Sciatic nerve (tissue), 2 donors: ENCODE data around the gene AKR1B1. TPM values are rescaled to one million over a fixed set of nuclear protein-coding genes. Genes with fewer than 3 reads are reported as not detected.
A peak's percentile ranks its signal among the peaks of the same experiment; 100 is the strongest.

ENCODE experiments used
- ATAC-seq: fragments of 200-7000 bp; cut with Tn5 transposase; one replicate; pipeline ENCODE4 v1.9.1; 2020; ENCODE audit warnings: mild to moderate bottlenecking, moderate library complexity
- DNase-seq: peaks from one replicate; pipeline ENCODE4 v3.0.0-alpha.2; 2020; ENCODE audit warnings: low spot score
- intact Hi-C: fragments of 100-400 bp; cut with DNase I; formaldehyde crosslinking; loops from one replicate; pipeline ENCODE4 v1.14.2; 2022
- total RNA-seq: library from RNA; stranded (reverse); fragmentation: NEBNext Ultra II Directional; extraction: Animal tissue kit (Norgen Biotek cat#: 25700); gene quantifications from one replicate; pipeline ENCODE4 v1.2.1, GENCODE V29; 2021
- donor health status: DM: no; HTN: no; CAD: no.
- donor health status: DM: no; HTN: no; CAD: no.

Gene AKR1B1
- total RNA-seq, 1 donor from 2014 or later: 273 TPM

DNA sequence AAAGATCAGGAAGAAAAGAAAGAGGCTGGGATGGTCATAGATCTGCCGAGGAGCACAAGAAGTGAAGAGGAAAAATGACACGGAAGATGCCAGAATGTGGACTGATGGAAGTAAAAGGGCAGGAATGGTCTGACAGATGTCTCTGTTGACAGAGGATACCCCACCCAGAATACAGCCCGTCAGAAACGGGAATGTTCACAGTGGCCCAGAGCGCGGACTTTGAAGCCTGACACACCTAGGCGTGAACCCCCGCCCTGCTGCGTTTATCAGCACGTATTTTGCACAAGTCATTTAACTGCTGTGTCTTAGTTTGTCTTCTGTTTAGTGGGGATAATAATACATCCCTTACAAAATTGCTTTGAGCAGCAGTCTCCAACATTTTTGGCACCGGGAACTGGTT, 27.1 kb downstream of the AKR1B1 start:
- ATAC-seq (no peak), DNase-seq (no peak)
- intact Hi-C loops: loop anchor here (10.0 kb wide), 1 partner anchor 183 kb away; no protein-coding TSS in a partner anchor

DNA sequence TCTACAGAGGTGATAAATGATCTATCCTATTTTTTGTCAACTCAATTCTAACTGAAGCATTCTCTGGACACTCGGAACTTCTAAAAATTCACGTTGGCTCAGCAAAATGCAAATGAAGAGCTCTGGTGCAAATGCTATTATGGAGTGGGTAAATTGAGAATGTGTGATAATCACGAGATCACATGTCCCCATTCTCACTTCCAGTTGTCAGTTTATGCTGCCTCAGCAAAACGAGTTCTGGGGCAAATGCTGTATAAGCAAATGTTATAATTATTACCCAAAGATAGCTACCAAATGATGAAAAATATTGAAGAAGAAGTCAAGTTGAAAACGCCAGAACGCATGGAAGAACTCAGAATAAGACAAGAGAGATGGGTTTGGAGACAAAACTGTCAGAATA, 29.4 kb downstream of the AKR1B1 start:
- DNase-seq: no peak
- intact Hi-C loops: loop anchor here (5.0 kb wide), 1 partner anchor 898 kb away; no protein-coding TSS in a partner anchor
- no peak for ATAC-seq

DNA sequence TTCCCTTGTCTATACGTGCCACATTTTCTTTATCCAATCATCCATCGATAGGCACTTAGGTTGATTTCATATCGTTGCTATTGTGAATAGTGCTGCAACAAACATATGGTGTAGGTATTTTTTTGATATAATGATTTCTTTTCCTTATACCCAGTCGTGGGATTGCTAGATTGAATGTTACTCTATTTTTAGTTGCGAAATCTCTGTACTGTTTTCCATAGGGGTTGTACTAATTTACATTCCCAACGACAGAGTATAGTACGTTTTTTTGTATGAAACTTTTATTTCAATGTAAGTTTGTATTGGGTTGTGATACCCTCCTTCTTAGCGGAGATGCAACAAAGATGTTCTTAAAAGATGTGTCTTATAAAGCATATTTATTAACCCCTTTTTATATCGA, 30.0 kb downstream of the AKR1B1 start:
- intact Hi-C loops: loop anchor here (5.0 kb wide), 1 partner anchor 898 kb away; no protein-coding TSS in a partner anchor
- ATAC-seq (no peak), DNase-seq (no peak)

DNA sequence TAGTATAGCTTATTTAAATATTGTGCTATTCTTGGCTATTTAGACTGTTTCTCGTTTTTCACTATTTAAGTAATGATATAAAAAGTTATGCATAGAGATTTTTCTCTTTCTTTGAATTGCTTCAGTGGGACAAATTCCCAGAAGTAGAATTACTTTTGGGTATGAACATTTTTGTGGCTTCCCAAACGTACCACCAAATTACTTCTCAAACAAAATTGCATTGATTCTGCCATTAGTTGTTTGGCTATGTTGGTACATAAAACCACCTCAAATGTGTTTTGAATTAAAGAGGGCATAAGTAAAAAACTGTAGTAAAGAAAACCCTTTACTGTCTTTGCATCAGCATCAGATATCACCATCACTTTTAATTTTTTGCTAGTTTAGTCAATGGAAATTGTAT, 31.0 kb downstream of the AKR1B1 start:
- intact Hi-C loops: loop anchor here (5.0 kb wide), 1 partner anchor 899 kb away; no protein-coding TSS in a partner anchor
- ATAC-seq (no peak), DNase-seq (no peak)

DNA sequence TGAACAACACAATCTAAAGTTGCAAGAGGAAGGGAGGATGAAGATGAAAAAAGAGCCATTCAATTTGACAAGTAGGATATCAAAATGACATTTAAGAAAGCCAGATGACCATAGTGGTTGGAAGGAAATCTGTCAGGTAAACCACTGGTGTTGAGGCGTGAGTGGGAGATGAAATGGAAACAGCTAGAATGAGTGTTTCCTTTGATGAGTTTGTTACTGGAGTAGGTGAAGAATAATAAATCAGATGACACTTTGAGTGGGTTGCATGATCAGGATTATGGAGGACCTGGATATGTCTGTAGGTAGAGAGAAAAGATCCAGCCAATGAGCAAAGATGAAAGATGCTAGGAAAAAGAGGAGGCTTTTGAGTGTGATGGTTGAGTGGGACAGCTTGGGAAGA, 33.1 kb downstream of the AKR1B1 start:
- no peak for ATAC-seq
- intact Hi-C loops: loop anchor here (5.0 kb wide), 1 partner anchor 902 kb away; no protein-coding TSS in a partner anchor
- DNase-seq: no peak

DNA sequence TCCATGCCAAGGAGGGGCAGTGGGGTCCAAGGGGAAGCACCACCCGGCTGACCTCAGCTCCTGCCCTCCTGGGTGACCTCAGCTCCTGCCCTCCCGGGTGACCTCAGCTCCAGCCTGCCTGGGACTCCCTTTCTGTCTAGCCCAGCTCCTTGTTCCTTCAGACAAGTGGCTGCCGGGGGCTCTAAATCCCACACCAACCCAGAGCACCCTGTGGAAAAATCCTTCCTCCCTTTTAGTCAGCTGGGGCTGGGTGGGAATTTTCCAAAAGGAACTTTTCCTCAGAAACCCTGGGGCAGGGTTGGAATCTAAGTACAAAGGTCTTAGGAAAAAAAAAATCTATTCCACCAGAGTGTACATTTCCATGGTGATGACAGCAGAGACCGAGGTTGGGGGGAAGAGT, 36.3 kb downstream of the AKR1B1 start:
- intact Hi-C loops: loop anchor here (5.0 kb wide), 1 partner anchor 280 kb away; no protein-coding TSS in a partner anchor
- ATAC-seq (no peak), DNase-seq (no peak)

DNA sequence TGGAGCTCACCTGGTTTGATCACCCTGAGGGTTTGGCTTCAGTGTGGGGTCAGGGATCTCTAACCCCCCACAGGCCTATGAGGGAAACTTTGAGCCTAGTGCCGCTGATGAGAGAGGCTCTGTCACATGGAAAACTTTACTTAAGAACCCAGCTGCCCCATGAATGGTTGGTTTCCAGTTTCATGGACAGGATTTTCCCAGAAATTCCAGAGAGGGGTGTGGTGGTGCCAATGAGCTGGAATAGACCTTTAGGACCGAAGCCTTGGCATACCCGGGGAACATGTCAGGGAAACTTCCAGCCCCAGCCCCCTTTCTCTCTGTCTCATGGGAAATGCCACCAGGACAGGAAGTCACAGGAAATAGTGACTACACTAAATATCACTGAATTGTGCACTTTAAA, 36.9 kb downstream of the AKR1B1 start:
- ATAC-seq (no peak), DNase-seq (no peak)
- intact Hi-C loops: loop anchor here (5.0 kb wide), 1 partner anchor 280 kb away; no protein-coding TSS in a partner anchor

DNA sequence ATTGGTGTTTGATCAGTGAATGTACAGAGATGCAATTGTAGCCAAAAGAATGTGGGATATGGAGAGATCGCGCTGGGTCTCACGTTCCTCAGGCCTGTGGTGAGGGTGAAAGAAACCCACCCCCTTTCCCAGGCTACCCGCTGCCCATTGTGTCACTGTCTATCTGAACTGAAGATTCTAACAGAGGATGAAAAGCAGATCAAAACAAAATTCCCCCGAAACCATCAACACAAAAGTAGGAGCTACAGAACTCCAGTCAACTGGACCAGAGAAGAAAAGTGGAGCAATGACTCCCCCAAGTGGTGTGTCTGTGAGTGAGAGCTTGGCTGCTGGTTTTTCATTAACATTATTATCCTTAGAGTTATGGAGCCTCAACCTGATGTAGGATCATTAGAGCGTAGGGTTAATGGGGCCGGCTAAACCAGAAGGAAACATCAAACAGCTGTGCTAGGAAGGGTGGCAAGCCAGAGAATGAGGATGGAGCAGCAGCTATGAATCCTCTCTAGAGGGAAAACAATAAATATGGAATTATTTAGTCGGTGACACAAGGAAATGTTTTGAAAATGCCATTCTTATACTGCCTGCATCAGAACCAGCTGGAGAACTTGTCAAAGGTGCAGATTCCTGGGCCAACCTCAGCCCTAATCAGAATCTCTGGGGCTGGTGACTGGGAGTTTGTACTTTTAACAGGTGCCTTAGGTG, 38.3 kb downstream of the AKR1B1 start:
- ATAC-seq (peak; percentile 76), DNase-seq (no peak)
- intact Hi-C loops: loop anchor here (5.0 kb wide), 1 partner anchor 278 kb away; no protein-coding TSS in a partner anchor

DNA sequence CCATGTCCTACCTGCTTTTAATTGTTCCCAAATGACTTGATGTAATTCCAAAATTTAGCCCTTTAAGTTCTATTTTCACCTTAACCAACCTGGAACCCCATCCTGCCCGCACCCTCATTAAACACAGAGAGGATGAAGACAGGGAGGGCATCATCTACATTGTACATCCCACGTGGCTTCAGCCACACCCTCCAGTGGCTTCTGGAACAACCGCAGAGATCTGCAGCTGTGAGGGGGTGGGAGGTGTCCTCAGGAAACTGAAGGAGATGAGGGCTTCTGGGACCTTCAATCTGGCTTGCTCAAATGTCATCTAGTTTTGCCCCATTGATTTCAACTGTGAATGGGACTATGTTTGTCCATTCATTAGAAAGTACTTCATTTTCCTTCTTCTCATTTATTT, 39.0 kb downstream of the AKR1B1 start:
- DNase-seq (no peak), ATAC-seq (peak; percentile 21)
- intact Hi-C loops: loop anchor here (5.0 kb wide), 1 partner anchor 278 kb away; no protein-coding TSS in a partner anchor

DNA sequence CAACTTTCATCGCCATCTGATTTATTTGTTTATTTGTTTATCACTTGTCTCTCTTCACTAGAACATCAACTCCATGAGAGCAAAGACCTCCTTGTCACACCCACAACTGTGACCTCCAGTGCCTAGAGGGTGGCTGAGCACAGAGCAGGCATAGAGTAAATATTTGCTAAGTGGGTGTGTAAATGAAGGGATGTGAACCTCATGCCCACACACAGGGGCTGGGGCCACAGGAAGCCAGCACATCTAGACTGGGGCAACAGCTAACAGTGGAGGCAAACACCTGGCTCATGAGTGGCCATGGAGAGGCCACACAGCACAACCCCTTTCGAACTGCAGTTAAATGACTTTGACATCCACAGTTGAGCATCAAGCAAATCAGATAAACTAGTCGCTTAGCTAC, 39.8 kb downstream of the AKR1B1 start:
- intact Hi-C loops: no loop called here
- ATAC-seq: no peak
- DNase-seq: no peak

DNA sequence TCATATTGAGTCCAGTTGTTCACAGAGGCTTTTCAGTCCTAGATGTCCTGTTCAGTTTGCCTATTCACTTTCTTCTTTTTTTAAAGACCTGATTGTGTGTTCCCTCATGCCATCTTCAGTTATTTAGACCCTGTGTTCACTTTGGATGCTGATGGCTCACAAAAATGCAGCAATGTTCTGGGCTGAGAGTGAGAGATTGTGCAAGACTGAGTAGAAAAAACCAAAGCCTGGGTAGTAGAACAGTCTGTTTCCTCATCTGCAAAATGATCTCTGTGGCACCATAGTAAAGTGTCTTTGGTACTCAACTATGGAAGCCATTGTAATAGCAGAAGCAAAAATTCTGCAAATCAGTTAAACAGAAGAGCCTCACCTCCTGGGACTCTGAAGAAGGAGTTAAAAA, 43.2 kb downstream of the AKR1B1 start:
- DNase-seq: no peak
- ATAC-seq: no peak
- intact Hi-C loops: no loop called here

DNA sequence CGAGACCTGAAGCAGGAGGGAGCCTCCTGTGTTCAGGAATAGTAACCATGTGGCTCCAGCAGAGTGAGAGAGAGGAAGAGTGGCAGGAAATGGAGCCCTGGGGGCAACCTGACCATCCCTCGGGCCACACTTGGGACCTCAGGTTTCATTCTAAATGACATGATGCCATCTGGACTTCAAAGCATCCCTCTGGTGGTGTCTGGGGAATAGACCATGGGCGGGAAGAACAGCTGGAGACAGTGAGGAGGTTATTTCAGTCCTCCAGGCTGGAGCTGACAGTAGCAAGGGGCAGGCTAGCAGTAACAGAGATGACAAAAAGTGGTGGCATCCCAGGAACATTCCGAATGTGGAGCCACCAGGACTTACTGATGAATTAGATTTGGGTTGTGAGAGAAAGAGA, 44.8 kb downstream of the AKR1B1 start:
- intact Hi-C loops: no loop called here
- no peak for DNase-seq
- no peak for ATAC-seq

DNA sequence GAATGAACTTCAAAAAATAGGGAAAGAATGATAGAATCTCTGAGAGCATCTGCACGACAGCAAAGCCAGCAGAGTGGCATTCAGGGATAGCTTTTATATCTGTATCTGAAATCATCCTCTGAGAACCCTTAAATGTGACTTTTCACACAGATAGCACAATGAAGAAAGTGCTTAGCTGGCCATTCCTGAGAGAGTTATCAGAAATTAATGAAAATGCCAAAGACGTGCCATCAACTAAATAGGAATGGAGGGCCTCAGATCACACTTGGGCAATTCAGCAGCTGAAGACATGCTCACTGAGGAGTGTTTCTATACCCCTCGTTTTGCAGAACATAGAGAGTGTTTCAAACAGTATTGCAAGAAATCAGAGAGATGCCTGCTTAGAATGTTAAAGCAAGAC, 51.6 kb downstream of the AKR1B1 start:
- DNase-seq (no peak), ATAC-seq (no peak)
- intact Hi-C loops: no loop called here

DNA sequence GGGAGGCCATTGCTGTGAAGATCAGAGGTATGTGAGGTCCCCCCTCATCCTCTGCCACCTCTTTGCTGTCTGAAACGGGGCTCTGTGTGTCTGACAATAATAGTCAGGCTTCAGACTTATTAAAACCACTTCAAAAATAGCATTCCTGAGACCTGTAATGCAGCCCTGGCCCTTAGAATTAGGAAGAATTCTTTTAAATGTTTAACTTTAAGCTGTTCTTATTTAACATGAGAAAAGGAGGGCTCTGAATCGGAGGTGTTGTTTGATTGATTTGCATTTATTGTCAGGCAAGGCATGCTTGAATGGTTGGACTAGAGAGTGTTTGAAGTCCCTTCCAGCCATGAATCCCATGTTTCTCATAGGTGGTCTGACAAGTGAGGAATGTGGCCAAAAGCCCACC, 52.5 kb downstream of the AKR1B1 start:
- intact Hi-C loops: no loop called here
- DNase-seq (no peak), ATAC-seq (no peak)

DNA sequence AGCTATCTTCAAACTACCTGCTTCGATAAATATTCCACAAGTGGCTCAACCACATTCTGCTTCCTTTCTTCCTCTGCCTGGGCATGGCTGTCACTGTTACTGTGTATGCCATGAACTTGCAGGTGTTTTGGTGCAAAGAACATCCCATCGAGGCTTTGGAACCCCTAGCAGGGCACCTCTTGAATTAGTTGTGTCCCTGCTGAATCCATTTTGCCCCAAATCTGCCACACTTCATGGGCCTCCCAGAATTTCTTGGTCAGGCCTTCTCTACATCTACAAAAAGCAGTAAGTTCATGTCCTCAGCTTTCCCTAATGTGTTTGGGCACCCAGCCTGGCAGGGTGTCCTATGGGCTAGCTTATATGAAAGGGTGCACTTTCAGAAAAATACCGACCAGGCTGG, 53.6 kb downstream of the AKR1B1 start:
- intact Hi-C loops: no loop called here
- DNase-seq: no peak
- ATAC-seq: no peak

DNA sequence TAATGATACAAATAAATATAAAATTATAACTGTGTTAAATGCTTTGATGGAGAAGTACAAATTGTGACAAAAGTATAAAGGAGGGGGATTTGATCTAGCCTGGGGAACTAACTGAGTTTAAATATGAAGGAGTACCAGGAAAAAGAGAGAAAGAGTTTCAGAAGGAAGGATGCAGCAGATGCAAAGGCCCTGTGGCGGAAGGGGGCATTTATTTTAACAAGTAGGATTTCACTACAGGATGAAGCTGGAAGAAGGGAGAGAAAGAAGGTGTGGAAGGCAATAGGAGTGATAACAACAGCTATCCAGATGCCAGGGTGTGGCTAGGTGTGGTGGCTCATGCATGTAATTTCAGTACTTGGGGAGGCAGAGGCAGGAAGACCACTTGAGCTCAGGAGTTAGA, 55.8 kb downstream of the AKR1B1 start:
- no peak for ATAC-seq
- intact Hi-C loops: no loop called here
- DNase-seq: no peak

DNA sequence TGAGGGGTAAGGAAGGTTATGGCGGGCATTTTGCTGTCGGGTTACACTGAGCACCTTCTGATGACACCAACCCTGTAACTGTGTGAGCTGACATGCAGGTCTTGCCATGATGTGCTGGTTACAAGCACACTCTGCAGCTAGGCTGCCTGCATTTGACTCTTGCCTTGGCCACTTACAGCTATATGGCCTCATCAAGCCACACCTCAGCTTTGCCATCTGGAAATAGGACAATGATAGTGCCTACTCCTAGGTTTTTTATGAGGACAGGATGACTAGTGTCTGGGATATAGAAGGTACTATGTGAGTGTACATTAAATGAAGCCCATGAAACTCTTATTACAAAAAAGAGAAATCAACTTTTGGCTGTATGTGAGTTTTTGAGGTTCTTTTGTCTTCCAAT, 58.0 kb downstream of the AKR1B1 start:
- no peak for DNase-seq
- no peak for ATAC-seq
- intact Hi-C loops: no loop called here

DNA sequence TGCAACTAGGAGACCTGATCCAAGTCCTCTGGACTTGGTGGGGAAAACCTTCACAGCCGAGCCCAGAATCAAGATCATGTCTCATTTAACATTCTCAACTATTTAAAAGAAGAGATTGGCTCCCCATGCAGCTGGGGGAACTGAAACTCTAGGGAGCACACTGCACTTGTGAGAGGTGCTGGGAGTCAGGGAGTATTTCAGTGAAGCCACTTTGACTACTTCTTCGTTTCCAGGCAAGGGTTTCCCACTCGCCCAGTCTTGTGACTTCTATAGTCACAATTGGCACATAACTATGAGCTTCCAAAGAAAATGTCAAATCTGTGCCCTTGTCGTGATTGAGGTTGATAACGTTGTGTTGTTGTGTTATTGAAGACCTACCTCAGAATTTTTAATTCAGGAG, 62.9 kb downstream of the AKR1B1 start:
- no peak for ATAC-seq
- intact Hi-C loops: no loop called here
- DNase-seq: no peak

DNA sequence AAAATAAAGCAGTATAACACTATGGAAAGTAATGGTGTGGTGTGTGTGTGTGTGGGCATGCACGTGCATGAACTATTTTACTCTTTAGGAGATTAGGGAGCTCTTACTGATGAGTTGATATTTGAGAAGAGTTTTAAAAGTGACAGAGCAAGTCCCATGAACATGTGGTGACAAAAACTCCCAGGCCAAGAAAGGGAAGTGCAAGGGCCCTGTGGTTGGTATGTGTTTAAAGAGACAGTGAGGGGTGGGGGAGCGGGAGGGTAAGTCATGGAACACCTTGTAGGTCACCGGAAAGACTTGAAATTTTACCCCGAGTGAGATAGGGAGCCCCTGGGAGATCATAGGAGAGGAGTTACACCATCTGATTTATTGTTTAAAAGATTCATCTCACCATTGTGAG, 63.3 kb downstream of the AKR1B1 start:
- no peak for ATAC-seq
- intact Hi-C loops: no loop called here
- no peak for DNase-seq

DNA sequence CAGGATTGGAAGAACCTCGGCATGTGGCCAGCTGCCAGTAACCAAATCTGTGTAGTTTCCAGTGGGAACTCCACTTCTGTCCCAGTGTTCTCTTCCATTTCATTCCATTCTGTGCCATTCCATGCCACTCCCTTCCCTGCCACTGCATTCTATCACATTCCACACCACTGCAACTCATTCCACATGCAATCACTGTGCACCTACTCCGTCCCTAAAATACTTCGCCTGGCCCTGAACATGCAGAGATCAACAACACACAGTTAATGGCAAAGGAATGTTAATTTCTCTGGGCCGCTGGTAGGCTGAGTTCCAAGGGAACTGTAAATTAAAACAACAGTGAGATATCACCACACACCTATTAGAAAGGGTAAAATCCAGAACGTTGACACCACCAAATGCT, 64.8 kb downstream of the AKR1B1 start:
- intact Hi-C loops: no loop called here
- DNase-seq: no peak
- ATAC-seq: no peak
